Mesothelial cell of epicardium (in vitro differentiated cells): ENCODE results near the gene SPRY1. TPM values are rescaled to one million over a fixed set of nuclear protein-coding genes. Genes with fewer than 3 reads are reported as not detected.

ENCODE experiments used
- DNase-seq, 2 experiments: peaks; one replicate each; pipeline ENCODE4 v3.0.0; 2021; ENCODE audit warnings: low spot score in 2 of 2; ENCODE audit not compliant: unreplicated experiment in 2 of 2
- H3K27ac Mint-ChIP-seq: 2 replicates; pipeline ENCODE4 v1.8.0; 2021; ENCODE audit warnings: mixed read lengths
- H3K27me3 Mint-ChIP-seq: 2 replicates; pipeline ENCODE4 v1.8.0; 2021; ENCODE audit warnings: low read depth, mixed read lengths
- H3K36me3 Mint-ChIP-seq: 2 replicates; pipeline ENCODE4 v1.8.0; 2021; ENCODE audit warnings: mixed read lengths
- H3K4me1 Mint-ChIP-seq: 2 replicates; pipeline ENCODE4 v1.8.0; 2021; ENCODE audit warnings: mixed read lengths
- H3K4me3 Mint-ChIP-seq: 2 replicates; pipeline ENCODE4 v1.8.0; 2021; ENCODE audit warnings: mild to moderate bottlenecking, moderate library complexity, mixed read lengths
- H3K9me3 Mint-ChIP-seq: 2 replicates; pipeline ENCODE4 v1.8.0; 2021; ENCODE audit warnings: mixed read lengths
- CTCF ChIP-seq: fragments of 200-600 bp; sonication (generic); IDR thresholded peaks from one replicate; pipeline ENCODE4 v1.5.0; 2021; ENCODE audit warnings: antibody characterized with exemption; ENCODE audit not compliant: unreplicated experiment
- total RNA-seq: library from RNA; stranded (reverse); gene quantifications from 3 replicates; pipeline ENCODE4 v1.2.1, GENCODE V29; 2021

The SPRY1 gene
- total RNA-seq, 1 donor from 2014 or later = 42.0 TPM

- H3K36me3 Mint-ChIP-seq = no peaks in the 10 kb centered on the region
- no peak for TF ChIP-seq CTCF
- H3K4me3 Mint-ChIP-seq = no peak overlapping the region
- no peak overlapping the region for H3K27ac Mint-ChIP-seq
- no peaks in the 10 kb centered on the region for H3K27me3 Mint-ChIP-seq
- H3K4me1 Mint-ChIP-seq = peaks cover 17% of the 10 kb centered on the region
- H3K9me3 Mint-ChIP-seq = no peaks in the 10 kb centered on the region
- no peak for DNase-seq
These were observed 45.9 kb upstream of the SPRY1 start for GRCh38 chr4:123350726-123351125.

DNA sequence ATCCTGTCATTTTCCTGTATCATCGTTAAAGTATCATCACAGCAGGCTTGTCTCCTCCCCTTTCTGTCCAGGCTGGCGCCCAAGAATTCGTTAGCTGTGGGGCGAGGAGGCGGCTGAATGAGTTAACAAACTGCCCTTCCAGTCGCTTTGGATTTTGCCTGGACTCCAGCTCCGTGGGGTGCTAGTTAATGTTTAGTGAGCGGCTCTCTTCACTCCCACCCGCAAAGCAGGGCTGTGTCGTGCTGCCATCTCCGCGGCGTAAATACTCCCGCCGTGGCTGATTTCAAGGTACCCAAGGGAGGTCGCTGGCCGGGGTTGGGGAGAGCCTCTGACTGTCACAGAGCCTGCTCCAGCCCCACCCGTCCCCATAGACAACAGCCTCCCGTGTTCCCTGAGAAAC lies 44.9 kb upstream of the SPRY1 start:
- Mint-ChIP-seq H3K36me3 (no peaks in the 10 kb centered on the region), H3K4me1 (peaks cover 9% of the 10 kb centered on the region), H3K4me3 (no peak overlapping the region), H3K27me3 (no peaks in the 10 kb centered on the region), H3K27ac (no peak overlapping the region), H3K9me3 (no peaks in the 10 kb centered on the region)
- DNase-seq = no peak
- TF ChIP-seq CTCF = no peak

GRCh38 chr4:123352240-123352945 lies 44.2 kb upstream of the SPRY1 start:
- no peak for TF ChIP-seq CTCF
- Mint-ChIP-seq H3K4me1 (peaks cover 7% of the 10 kb centered on the region), H3K36me3 (no peaks in the 10 kb centered on the region), H3K27me3 (no peaks in the 10 kb centered on the region), H3K4me3 (no peak overlapping the region), H3K27ac (peak overlapping the region; percentile 3), H3K9me3 (no peaks in the 10 kb centered on the region)
- no peak for DNase-seq

DNA sequence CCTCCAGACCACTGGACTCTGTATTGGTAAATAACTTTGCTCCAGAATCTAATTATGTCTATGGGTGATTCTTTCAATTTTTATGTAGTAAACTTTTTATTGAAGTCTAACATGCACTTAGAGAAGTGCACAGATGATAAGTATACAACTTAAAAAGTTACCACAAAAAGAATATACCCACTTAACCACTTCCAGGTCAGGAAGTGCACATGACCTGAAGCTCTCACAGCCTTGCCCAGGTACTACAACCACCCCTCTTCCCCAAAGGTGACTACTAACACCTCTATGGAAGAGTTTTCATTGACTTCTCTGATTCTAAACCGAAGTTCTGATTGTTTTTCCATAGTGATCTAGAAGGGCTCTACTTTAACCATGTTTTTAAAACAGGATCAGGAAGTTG lies 43.6 kb upstream of the SPRY1 start:
- no peak overlapping the region for H3K4me3 Mint-ChIP-seq
- no peak for DNase-seq
- TF ChIP-seq CTCF = no peak
- H3K4me1 Mint-ChIP-seq = peaks cover 7% of the 10 kb centered on the region
- no peaks in the 10 kb centered on the region for H3K9me3 Mint-ChIP-seq
- no peaks in the 10 kb centered on the region for H3K36me3 Mint-ChIP-seq
- no peak overlapping the region for H3K27ac Mint-ChIP-seq
- no peaks in the 10 kb centered on the region for H3K27me3 Mint-ChIP-seq

DNA sequence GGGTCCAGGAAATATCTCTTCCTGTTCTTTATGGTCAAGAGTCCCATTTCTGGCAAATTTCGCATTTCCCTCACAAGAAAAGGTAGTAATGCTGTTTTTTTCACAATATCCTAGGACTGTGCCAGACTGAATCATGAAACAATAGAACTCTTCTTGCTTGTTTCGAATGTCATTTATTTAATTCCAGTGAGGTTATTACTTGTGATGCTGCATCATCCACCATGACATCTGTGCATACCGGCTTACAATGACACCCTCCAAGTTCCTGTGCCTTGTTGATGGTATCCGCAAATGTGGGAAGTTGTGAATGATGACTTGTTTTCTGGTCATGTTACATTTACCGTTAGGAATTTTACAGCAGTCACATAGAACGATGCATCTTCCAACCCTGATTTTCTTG lies 42.9 kb upstream of the SPRY1 start:
- Mint-ChIP-seq H3K9me3 (no peaks in the 10 kb centered on the region), H3K4me1 (peaks cover 7% of the 10 kb centered on the region), H3K36me3 (no peaks in the 10 kb centered on the region), H3K27me3 (no peaks in the 10 kb centered on the region), H3K27ac (no peak overlapping the region), H3K4me3 (no peak overlapping the region)
- DNase-seq = no peak
- no peak for TF ChIP-seq CTCF

DNA sequence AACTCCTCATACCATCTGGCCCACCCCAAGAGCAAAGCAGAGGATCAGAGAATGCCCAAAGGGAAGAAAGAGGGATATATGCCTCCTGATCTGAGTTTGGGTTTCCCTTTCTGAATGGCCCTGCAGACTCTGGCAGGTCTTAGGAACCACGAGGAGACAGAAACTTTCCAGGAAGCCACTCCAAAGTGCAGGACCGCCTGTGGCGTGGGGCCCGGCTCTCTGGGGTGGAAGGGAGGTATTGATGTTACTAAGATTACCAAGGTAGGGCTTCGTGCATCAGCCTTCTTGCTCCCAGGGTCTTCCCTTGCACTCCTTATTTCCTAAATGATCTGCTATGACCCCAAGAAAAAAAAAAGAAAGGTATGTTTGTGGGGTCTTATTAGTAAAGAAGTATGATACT lies 41.9 kb upstream of the SPRY1 start:
- Mint-ChIP-seq H3K4me3 (no peak overlapping the region), H3K27me3 (no peaks in the 10 kb centered on the region), H3K36me3 (no peaks in the 10 kb centered on the region), H3K27ac (no peak overlapping the region), H3K4me1 (peaks cover 9% of the 10 kb centered on the region), H3K9me3 (no peaks in the 10 kb centered on the region)
- no peak for TF ChIP-seq CTCF
- no peak for DNase-seq
